GM18951 (cell line): ENCODE results near the gene VASN.
A peak's percentile ranks its signal among the peaks of the same experiment; 100 is the strongest.

Experiments
- POLR2A ChIP-seq: IDR thresholded peaks from 4 replicates; pipeline ENCODE4 v1.6.1; 2011; ENCODE audit warnings: mild to moderate bottlenecking; ENCODE audit not compliant: insufficient read length, insufficient read depth; ENCODE audit errors: extremely low read depth
- in situ Hi-C: fragments of 300-500 bp; cut with MboI; formaldehyde crosslinking; loops from one replicate; pipeline ENCODE4 v1.12.0; 2022; ENCODE audit warnings: low sequenced_read_pairs, mixed read lengths, inconsistent platforms; ENCODE audit not compliant: unreplicated experiment

The VASN gene

GRCh38 chr16:4419402-4419959 lies 47.8 kb downstream of the VASN start:
- TF ChIP-seq POLR2A: no peak
- in situ Hi-C loops: no loop called here

DNA sequence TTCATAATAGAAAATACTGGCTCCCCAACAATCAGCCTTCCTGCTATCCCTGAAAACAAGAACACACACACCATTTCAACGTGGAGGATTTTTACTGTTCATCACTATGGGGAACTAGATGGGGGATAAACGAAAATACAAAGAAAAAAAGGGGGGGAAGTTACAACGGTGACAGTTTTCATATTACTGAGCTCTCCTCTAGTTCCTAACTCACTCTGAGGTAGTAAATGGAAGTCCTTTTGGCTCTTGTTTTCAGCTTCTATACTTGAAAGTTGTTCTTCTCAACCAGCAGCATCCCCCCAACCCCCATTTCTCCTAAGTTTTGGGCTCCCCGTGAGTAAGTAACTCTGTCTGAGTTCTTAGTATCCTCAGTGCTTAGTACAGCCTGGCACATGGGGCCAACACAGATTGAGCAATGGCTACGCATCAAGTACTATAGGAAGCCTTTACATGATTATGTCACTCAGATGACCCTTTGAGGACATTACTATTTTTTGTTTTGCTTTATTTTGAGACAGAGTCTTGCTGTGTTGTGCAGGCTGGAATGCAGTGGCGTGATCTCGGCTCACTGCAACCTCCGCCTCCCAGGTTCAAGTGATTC lies 49.0 kb downstream of the VASN start:
- in situ Hi-C loops: no loop called here
- no peak for TF ChIP-seq POLR2A

GRCh38 chr16:4425378-4426020 lies 53.9 kb downstream of the VASN start, which contains the start of gene DNAJA3:
DNAJA3 (plus strand) TSS chr16:4425868; CDS start chr16:4425882, 14 bp downstream.
- peak; percentile 97 for TF ChIP-seq POLR2A
- in situ Hi-C loops: no loop called here

DNA sequence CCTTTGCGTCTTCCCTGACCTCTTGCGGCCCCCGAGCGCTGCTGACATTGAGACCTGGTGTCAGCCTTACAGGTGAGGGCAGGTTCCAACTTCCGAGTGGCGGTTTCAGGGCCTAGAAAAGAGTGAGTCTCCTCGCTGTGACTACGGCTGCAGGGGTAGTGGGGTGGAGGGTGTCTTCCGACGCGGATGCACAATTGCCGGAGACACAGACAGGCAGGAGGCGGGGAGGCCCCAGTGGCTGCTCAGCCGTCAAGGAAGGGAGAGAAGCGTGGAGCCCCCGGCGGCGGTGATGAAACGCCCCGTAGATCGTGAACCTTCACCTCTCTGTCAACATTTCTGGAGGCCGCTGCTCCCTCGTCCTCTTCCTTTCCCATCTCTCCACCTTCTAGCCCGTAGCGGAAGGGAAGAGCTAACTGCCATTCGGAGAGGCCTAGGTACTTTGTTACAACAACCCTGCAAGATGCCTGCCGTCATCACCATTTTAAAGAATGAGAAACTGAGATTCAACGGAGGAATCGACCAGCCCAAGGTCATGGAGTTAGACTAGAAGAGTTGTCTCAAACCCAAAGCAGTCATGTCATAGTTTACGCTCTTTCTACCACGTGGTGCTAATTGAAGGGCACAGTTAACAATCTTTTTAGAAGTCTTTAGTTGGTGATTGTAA lies 54.5 kb downstream of the VASN start:
- TF ChIP-seq POLR2A: no peak
- in situ Hi-C loops: no loop called here

DNA sequence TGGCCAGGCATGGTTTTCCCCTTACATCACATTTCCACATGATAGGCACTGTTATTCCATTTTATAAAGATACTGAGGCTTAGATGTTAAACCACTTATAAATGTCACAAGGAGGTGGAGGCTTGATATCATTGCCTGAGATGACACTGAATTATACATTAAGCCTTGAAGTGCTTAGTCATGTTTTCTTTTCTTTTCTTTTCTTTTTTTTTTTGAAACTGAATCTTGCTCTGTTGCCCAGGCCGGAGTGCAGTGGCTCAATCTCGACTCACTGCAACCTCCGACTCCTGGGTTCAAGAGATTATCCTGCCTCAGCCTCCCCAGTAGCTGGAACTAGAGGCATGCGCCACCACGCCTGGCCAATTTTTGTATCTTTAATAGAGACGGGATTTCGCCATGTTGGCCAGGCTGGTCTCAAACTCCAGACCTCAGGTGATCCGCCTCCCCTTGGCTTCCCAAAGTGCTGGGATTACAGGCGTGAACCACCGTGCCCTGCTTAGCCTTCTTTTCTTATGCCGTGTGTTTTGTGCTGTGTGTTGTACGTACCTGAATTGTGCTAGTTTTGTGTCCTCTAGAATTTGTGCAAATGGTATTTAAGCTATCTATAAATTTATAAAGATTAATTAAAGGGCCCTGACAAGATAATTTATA lies 55.2 kb downstream of the VASN start:
- in situ Hi-C loops: no loop called here
- no peak for TF ChIP-seq POLR2A

GRCh38 chr16:4428500-4428899 lies 56.9 kb downstream of the VASN start:
- TF ChIP-seq POLR2A: no peak
- in situ Hi-C loops: no loop called here

DNA sequence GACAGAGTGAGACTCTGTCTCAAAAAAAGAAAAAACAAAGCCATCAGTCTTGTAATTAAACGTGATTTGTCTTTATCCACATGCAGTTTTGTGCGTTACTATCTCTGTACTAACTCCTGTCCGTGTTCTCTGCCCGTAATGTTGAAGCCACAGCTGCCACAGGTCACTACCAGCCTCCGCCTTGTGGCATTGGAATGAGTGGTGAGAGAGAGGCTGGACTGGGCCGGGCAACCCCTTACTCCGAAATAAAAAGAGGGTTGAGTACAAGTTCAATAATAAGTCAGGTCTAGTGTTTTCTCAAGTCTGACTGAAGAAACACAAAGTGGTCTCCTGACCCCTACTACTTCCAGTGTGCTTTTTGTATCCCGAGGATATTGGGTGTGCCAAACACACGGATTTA lies 59.4 kb downstream of the VASN start:
- in situ Hi-C loops: no loop called here
- no peak for TF ChIP-seq POLR2A
